KG1 (cell line): Measurements from ENCODE around the gene INTS6.

ENCODE experiments used
- DNase-seq: peaks from one replicate; lab custom pipeline; 2025; lab: John Stamatoyannopoulos, UW

The INTS6 gene

DNA sequence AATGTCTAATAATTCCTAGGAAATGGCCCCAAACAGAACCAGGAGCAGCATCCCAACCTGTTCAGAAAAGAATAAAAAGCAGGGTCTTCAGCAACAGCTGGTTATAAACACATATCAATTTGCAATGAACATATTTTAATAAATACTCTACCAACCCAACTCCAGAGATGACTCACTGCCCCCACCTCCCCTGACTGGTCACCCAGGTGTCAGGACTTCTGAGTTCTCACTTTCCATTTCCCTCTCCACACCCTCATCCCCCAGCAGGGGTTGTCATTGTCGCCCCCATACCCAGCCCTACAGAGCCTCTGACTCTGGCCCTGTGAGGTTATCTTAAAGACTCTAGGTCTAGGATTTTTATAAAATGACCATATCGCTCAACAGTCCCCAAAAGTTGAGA, 106.4 kb downstream of the INTS6 start:
- no peak for DNase-seq

DNA sequence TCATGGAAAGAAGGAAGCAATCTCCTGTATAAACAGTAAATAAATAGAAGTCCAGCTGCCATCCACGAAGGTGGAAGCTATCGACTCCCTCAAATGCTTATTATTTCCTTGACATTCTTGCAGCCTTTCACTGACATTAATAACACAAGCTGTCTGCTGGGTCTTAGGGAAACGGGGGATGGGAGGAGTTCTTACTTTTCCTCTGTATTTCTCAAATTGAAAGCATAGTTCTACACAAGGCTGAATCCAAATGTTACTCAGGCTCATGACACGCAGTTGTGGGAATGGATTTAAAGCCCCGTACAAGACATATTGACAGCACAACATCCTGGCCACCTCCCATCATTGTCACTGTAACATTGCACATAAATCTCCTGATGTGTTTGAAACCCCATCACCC, 109.4 kb downstream of the INTS6 start:
- DNase-seq = no peak

GRCh38 chr13:51342706-51343105, 110.1 kb downstream of the INTS6 start:
- DNase-seq = no peak

DNA sequence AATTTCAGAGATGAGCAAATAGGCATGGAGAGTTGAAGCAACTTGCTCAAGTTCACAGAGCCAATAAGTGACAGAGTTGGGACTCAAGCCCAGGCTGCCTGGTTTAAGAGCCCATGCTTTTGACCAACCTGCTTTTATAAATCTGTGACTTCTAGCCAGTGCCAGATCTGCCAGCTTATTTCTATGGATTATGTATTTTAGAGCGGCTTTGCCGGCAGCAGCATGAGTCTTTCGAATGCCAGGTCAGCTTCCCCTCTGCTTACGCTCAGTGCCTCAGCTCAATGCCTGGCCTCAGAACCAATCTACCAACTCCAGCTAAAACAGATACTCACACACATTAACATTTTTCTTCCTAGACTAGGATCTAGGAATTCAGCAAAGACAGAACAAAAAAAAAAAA, 111.0 kb downstream of the INTS6 start:
- DNase-seq = no peak

DNA sequence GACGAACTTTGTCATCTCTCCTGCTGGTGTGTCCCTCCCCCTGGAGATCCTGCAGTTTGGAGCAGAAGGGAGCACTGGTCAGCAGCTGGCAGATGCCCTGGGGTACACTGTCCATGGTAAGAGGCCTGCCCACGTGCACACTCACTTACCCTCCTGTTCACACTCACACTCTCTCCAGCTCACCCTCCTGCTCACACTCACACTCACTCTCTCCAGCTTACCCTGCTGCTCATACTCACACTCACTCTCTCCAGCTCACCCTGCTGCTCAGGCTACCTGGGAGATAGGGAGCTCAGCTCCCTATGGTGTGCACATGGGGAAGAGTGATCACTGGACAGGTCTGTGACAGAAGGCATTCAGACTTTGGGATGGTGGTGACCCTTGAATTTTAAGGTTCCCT, 111.6 kb downstream of the INTS6 start:
- no peak for DNase-seq

DNA sequence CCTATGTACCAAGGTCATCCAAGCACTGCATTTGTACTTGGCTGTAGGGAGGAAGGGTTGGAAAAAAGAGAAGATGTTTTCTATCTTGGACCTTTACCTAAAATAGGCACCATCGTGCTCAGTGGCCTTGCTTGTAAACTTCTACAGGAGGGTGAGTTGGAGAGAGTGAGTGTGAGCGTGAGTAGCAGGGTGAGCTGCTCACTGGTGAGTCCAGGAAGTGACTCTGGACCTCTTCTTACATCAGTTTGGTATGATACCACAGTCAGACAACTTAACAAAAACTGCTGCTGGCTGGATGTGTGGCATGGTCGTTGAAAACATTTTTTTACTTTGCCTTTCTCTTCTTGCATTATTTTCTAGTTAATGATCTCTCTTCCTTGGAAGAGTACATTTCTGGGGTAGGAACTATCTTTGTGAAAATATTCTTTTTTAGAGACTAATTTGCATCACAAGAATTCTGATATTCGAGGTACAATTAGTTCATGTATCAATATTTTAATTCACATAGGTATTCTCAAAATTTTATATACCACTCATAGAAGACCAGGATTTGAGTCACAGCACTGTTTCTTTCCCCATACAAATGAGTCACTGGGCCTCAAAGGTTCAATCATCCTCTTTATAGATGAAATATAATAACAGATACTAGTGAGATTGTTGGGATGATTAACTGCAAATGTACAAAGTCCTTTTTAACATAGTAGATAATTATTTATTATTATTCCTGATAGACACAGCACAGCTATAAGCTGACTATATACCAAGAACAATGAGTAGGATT, 112.7 kb downstream of the INTS6 start:
- DNase-seq = no peak

DNA sequence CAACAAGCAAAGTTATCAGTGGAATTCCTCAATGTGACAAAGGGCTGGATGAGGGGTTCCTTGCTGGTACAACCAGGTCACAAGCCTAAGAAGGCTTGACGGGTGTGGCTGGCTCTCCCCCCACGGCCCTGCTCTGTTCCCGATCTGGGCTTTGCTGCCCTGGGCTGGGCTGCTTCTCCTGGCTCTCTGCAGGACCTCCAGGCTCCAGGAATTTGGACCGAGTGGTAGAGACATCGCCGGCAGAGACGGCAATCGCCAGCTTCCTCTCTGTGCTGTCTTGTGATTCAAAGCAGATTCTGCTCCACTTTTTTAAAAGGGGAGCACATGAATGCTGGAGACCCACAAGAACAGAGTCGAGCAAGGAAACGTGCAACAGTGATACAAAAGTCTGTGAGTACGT, 113.5 kb downstream of the INTS6 start, which contains the start of gene SERPINE3:
SERPINE3 (plus strand) TSS at position 338 of the 400 bp plus-strand sequence. CDS start 1,401 bp downstream, outside the sequence.
- no peak for DNase-seq

DNA sequence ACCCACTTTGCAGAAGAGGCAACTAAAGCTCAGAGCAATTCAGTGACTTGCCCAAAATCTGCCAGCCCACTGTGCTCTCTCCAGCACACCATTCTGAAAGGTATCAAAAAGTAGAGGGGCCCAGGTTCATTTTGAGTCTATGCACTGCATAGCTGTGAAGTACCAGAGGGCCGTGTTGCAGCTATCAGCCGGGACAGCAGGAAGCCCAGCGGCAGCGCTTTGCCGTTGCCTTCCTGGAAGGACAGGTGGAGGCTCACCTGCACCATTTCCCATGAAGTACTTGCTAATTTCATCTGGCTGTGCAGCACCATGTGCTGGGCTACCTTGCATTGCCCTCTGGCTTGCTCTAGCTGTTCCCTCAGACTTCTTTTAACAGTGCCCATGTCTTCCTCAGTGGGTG, 116.1 kb downstream of the INTS6 start:
- no peak for DNase-seq

DNA sequence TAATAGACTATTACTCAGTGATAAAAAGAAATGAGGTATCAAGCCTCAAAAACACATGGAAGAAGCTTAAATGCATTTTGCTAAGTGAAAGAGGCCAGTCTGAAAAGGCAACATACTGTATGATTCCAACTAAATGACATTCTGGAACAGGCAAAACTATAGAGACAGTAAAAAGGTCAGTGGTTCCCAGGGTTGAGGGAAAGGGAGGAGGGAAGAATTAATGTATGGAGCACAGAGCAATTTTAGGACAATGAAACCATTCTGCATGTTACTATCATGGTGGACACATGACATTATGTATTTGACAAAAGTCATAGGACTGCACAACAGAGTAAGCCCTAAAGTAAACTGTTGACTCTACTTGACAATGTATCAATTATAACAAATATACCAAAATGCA, 119.0 kb downstream of the INTS6 start:
- DNase-seq = no peak

- no peak for DNase-seq
These were observed 119.4 kb downstream of the INTS6 start for GRCh38 chr13:51333421-51333820.

- no peak for DNase-seq
These were observed 120.1 kb downstream of the INTS6 start for GRCh38 chr13:51332566-51333361.

DNA sequence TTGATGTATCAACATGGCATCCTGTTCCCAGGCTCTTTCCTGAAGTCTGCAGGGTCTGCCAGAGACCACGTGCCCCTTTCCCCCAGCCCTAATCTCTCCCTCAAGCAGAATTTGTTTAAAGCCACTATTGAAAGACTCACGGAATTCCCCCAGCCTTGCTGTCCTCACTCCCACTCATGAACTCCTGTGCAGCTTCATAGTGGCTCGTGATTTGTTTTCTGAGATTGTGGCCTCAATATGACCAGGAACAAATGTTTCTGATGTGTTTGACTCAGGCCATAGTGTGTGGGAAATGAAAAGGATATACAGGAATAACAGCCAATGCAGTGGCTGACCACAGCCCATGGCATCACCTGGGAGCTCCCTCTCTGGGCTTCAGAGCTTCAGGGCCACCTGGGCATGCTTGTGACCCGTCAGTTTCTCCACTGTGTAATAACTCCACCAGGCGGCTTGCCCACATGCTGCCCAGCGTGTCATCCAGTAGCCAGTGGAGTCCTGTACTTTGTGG, 121.4 kb downstream of the INTS6 start:
- no peak for DNase-seq

DNA sequence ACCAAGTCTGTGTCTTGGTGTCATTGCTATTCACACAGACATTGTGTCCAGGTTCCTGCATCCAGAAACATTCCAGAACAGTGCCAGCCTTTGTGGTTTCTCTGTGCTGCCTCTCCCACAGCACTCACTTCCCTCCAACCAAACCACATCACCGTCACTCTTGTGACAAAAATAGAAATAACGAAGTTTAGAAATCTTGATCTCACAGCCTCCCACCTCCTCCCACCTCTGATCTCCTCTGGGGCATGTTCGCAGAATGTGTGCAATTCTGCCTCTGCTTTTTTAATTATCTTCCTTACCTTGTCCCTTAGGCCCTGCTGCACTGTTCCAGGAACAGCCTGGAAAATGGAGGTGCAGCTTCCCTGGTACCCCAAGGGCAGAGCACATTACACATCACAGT, 122.0 kb downstream of the INTS6 start:
- no peak for DNase-seq

DNA sequence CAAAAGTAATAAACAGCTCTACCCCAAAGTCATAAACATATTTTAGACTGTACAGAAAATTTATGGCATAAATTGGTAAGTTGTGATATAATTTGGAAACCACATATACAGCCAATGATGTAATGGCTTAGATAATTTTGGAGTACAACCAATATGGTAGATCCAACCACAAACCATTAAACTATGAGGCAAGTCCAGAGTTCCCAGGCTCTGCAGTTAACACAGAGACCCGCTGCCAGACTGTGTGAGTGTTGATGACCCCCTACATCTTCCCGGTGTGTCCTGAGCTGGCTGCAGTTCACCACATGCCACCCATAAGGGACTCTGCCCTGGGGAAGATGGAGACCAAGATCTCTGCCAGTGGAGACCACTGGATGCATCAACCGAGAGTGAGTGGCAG, 123.2 kb downstream of the INTS6 start:
- DNase-seq = no peak

DNA sequence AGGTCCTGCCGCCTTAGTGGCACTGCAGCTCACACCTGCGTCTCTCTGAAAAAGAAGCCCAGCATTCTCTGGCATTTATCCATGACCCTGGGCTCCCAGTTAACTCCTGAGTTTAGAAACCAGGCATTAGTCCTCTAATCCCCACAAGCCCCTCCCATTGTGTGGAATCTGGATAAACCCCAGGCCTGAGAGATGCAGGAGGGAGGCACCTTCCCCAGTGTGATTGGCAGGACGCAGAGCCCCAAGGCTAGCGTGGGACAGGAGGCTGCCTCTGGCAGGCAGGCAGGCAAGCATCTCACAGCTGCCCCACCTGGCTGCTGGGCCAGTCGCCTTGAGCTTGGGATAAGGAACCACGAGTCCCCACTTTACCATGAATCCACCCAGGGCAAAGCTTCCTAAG, 124.3 kb downstream of the INTS6 start:
- no peak for DNase-seq

DNA sequence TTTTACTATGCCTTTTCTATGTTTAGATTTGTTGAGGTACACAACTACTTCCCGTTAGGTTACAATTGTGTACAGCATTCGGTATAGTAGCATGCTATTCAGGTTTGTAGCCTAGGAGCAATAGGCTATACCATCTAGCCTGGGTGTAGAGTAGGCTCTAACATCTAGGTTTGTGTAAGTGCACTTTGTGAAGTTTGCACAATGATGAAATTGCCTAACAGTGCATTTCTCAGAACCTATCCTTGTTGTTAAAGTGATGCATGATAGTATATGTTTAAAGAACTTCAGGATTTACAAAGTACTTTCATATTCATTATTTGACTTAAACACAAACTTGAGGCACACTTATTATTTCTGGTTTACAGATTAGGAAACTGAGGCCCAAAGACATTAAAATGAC, 124.9 kb downstream of the INTS6 start:
- DNase-seq = no peak

DNA sequence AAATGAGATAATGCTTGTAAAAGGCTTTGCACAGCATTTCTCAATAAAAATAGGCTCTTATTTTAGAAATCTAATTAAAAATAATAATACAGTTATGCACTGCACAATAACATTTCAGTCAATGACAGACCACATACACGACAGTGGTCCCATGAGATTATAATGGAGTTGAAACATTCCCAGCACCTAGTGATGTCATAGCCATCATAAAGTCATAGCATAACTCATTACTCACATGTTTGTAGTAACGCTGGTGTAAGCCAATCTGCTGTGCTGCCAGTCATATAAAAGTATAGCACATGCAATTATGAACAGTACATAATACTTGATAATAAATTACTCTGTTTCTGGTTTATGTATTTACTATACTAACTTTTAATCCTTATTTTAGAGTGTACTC, 126.1 kb downstream of the INTS6 start:
- no peak for DNase-seq

DNA sequence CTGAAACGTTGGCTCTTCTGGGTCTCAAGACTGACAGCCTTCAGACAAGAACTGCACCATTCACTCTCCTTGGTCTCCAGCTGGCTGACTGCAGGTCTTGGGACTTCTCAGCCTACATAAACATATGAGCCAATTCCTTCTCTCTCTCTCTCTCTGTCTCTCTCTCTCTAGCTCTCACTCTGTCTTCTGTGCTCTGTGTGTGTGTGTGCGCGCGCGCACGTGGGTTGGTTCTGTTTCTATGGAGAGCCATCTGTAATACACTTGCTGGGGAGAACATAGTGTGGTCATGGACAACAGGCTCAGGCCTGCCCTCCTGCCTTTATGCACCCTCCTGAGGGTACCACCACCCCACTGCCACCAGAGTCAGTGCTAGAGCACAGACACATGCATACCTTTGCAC, 127.0 kb downstream of the INTS6 start:
- no peak for DNase-seq

- DNase-seq = no peak
These were observed 128.0 kb downstream of the INTS6 start for GRCh38 chr13:51324714-51325420.

DNA sequence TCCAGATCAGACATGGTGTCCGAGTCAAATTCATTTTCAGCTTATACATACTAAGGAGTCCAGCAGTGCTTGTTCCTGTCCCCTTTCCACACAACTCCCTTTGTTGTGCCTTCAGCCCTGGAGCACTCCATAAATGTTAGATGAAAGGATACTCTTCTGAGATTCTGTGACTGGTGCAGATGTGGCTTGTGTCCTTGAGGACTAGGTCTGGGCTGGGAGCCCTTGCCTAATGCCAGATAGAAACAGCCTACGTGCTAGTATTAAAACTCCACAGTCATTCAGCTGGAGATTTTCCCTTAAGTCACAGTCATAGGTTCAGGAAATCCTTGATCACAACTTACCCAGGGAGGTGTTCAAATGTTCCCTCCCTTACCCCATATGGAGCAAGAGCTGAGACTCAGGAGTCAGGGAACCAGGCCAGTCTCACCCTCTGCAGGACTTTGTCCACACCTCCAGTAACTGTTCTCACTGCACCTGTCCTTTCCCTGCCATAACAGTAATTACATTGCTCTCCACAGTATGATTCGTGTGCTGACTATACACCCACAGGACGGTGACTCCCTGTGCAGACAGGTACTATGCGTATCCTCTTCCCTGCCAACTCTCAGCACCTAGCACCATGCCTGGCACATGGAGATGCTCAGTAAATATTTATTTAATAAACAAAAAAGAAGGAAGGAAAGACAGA, 128.9 kb downstream of the INTS6 start:
- no peak for DNase-seq

GRCh38 chr13:51322826-51323225, 130.0 kb downstream of the INTS6 start:
- DNase-seq = no peak

- no peak for DNase-seq
These were observed 131.0 kb downstream of the INTS6 start for GRCh38 chr13:51321836-51322235.
